IPS DF 19.7 (cell line): ENCODE results near the gene POLR2B.
A peak's percentile ranks its signal among the peaks of the same experiment; 100 is the strongest.
"Not testable (repeated sequence)": the region's sequence is repeated elsewhere in the genome, so short reads cannot be mapped to it uniquely, and the experiment has no call there.

ENCODE experiments used
- DNase-seq: peaks from one replicate; pipeline ENCODE4 v3.0.0-alpha.2; 2013; ENCODE audit warnings: low read depth, low spot score

POLR2B gene

GRCh38 chr4:56978750-56979303 lies at the start of gene POLR2B:
Gene POLR2B, plus strand, starts transcription at chr4:56978896. Its CDS starts 90 bp downstream, at chr4:56978986.
- DNase-seq, result peak; percentile 80

GRCh38 chr4:56930638-56931037 lies 48.1 kb upstream of the POLR2B start:
- no peak for DNase-seq

GRCh38 chr4:56931924-56932323 lies 46.8 kb upstream of the POLR2B start:
- DNase-seq, result no peak

GRCh38 chr4:56937262-56937661 lies 41.4 kb upstream of the POLR2B start:
- DNase-seq, result no peak

DNA sequence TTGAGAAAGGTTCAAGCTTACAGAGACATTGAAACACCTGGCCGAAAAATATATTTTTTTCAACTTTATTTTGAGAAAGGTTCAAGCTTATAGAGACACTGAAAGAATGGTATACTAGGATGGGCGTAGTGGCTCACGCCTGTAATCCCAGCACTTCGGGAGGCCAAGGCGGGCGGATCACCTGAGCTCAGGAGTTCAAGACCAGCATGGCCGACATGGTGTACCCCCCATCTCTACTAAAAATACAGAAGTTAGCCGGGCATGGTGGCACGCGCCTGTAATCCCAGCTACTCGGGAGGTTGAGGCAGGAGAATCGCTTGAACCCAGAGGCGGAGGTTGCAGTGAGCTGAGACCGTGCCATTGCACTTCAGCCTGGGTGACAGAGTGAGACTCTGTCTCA lies 38.9 kb upstream of the POLR2B start:
- DNase-seq, result not testable (repeated sequence)

GRCh38 chr4:56940403-56940802 lies 38.3 kb upstream of the POLR2B start:
- no peak for DNase-seq

- no peak for DNase-seq
Observed at GRCh38 chr4:56940971-56941370, 37.7 kb upstream of the POLR2B start.

DNA sequence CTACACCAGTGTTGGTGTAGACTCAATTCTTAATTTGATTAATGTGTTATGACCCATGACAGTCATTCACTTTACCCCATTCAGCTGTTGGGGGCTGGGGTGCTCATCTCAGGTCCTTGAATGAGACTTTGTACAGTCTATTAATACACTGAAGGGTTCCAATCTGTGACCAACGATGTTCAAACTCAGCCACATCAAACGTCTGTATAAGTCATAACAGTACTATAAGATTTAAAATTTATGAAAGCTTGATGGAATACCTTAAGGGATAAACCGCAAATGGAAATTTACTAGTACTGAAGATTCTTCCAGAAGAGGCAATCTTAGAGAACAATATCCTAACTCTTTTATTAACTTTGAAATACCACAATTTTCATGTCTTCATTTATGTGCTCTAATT lies 37.3 kb upstream of the POLR2B start:
- no peak for DNase-seq

DNA sequence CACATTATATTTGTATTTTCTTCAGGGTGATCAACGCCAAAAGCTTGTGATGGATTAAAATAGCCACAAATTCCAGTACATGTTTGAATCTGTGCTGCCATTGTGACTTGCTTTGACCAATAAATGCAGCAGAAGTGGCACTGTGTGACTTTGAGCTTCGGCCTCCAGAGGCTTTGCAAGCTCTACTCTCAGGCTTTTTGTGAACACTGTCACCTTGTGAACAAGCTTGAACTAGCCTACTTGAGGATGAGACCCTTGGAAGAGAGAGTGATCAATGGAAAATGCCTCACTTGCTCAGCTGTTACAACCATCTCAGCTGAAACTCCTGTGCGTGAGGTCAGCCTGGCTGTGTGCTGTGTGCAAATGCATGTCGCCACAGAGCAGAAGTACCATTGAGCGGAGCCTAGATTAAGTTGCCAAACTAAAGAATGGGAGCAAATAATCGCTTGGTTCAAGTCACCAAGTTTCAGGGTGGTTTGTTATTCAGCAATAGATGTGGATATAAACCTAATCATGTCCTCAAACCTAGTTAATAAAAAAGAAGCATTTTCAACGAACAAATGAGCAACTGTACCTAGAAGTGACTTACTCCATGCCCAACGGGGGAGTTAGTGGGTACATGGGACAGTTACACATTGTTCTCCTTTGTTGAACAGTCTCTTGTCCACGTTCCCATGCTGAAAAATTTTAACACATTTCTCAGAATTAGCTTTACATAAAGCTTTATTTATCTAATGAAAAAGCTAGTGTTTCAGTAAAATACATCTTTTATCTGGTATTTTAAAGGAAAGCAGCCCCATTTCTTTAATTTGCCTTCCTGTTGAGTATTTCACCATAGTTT lies 24.8 kb upstream of the POLR2B start:
- DNase-seq, result no peak

DNA sequence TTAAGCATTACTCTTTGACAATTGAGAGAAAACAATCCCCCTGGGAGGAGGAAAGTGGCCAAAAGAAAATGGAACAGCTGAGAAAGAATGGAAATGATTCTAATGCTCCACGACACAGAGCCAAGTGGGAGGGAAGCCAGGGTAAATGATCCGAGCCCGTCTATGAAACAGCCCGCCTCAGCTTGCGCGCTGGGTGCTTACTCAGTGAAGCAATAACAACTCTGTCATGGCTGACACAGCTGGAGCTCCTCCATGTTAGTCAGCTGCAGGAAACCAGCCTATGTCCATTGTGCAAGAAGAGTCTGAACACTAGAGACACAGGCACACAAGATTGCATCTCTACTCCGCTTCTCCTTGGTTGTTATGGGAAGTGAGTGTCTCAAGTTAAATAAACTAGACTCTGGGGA lies 20.6 kb upstream of the POLR2B start:
- no peak for DNase-seq

DNA sequence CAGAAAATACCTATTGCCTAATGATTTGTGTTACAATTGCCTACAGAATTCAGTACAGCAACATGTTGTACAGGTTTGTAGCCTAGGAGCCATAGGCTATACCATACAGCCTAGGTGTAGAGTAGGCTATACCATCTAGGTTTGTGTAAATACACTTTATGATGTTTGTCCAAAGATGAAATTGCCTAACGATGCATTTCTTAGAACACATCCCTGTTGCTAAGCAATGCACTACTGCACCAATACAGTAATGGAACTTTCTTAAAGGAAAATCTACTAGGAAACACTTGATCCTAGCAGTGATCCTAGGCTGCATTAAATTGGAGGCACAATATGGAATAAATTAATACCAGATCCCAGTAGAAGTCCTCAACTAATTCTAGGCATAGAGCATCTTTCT lies 19.6 kb upstream of the POLR2B start:
- no peak for DNase-seq

DNA sequence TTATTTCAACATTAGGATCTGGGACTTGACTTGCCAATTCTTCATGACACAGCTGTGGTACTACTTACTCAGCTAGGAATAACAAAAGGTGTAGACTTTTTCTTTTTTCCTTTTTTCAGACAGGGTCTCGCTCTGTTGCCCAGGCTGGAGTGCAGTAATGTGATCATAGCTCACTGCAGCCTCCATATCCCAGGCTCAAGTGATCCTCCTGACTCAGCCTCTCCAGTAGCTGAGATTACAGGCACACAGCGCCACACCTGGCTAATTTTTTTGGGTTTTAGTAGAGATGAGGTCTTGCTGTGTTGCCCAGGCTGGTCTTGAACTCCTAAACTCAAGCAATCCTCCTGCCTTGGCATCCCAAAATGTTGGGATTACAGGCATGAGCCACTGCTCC lies 17.6 kb upstream of the POLR2B start:
- no peak for DNase-seq

GRCh38 chr4:56971383-56971782 lies 7.3 kb upstream of the POLR2B start:
- no peak for DNase-seq

- DNase-seq, result no peak
Observed at GRCh38 chr4:56972389-56972788, 6.3 kb upstream of the POLR2B start.

DNA sequence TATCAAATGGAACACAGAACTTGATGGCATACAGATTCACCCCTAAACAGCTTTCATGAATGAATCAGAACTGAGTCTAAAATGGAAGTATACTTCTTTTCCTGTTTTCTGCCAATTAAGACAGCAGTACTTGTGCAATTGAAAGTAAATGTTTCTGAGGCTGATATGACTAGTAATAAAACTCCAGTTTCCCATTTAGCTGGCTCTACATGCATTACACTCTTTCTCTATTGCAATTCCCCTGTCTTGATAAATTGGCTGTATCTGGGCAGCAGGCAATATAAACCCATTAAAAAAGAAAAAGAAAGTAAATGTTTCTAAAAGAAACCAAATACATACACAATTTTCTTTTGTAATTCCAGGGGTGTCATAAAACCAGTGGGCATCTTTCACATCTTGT lies 5.9 kb upstream of the POLR2B start:
- DNase-seq, result no peak

GRCh38 chr4:56973336-56973735 lies 5.4 kb upstream of the POLR2B start:
- DNase-seq, result no peak

DNA sequence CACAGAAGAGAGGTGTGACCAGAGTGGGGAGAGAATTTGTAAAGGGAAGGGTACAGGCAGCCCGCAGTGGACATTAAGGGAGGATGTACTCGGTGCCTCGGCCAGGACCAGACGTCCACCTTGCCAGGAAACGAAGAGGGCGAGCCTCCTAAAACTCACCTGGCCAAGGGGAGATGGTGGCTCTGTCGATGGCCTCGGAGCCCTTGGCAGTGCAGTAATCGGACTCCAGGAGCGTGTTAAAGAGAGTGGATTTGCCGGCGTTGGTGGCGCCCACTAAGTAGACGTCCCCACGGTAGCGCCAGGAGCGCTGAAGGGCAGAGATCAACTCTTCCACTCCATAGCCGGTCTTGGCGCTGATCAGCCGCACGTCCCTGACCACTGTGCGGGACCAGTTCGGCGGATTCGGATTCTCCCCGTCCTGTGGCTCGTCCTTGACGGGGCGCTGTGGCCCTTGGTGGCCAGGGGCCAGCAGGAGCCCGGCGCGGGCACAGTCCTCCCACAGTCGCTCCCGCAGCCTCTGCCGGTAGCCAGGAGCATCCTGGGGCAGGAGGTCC lies 2.3 kb upstream of the POLR2B start:
- DNase-seq, result no peak

DNA sequence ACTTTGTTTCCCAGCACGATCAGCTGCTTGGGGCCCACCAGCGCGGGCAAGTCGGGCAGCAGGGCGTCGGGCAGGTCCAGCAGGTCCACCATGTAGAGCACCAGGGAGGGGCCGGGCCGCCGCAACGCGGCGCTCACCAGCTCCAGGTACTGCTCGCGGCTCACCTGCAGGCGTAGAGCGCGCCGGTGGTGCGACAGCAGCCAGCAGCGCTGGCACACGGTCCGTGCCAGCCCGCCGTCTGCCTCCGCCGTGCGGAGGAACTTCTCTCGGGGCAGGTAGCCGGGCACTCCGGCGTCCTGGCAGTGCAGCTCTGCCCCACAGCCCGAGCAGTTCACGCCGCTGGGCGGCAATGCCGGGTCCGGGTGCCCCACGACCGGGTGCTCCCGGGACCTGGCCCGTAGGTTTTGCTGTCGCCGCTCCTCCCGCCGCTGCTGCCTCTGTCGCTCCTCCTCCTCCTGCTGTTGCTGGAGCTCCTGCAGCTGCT lies 1.8 kb upstream of the POLR2B start:
- no peak for DNase-seq

GRCh38 chr4:56977321-56978012 lies 1.2 kb upstream of the POLR2B start, which contains the start of gene NOA1:
Gene NOA1, minus strand, starts transcription at chr4:56977606. Its CDS starts 21 bp downstream, at chr4:56977585.
- peak; percentile 98 for DNase-seq

GRCh38 chr4:56979421-56980072 lies 851 bp downstream of the POLR2B start:
- DNase-seq, result no peak

GRCh38 chr4:56981795-56982201 lies 3.1 kb downstream of the POLR2B start:
- DNase-seq, result no peak

DNA sequence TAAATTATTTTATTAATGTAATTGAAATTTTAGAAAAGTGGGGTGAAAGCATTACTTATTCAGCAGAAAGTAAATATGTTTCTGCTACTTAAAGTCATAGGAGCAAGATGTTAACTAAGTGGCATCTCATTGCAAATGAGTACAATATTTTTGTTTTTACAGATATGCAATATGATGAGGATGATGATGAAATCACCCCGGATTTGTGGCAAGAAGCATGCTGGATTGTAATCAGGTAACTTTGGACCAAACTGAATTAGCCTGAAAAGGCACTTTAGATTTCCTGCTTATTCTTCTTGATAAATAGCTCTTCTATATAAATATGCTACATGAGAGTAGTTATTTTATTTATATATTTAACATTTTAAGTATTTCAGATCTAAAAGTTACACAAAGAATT lies 7.5 kb downstream of the POLR2B start:
- DNase-seq, result no peak
